ENCODE measurements around the gene PLEKHM2.

Gene PLEKHM2

DNA sequence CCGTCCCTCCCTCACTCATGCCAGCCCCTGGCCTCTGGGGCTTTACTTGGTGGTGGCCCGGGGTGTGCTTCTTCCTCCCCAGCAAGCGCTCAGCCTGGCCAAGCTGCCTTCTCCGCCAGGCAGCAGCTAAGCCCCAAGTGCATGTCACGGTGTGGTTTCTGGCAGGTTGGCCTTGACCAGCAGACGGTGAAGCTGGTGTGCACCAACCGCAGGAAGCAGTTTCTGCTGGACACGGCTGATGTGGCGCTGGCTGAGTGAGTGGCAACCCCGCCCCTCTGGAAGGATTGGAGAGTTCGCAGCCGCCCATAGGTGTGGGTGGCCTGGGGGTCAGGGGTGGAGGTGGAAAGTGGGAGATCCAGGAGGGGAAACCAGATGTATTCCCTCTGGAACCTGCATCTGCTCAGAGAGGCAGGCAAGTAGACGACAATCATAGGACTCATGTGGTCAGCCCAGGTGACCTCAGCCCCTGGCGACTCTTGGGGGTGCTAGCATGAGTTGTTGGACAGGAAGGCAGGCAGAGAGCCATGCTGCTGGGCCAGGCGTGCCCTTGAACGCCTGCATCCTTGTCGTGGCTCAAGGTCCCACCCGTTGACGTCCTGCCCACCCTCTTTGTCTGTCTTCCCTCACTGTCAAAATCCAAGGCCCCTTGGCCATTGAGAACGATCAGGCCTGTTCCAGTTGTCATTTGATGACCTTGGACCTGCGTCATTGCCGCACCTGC is 45.0 kb downstream of the PLEKHM2 start:
- DNase-seq = no peak

DNA sequence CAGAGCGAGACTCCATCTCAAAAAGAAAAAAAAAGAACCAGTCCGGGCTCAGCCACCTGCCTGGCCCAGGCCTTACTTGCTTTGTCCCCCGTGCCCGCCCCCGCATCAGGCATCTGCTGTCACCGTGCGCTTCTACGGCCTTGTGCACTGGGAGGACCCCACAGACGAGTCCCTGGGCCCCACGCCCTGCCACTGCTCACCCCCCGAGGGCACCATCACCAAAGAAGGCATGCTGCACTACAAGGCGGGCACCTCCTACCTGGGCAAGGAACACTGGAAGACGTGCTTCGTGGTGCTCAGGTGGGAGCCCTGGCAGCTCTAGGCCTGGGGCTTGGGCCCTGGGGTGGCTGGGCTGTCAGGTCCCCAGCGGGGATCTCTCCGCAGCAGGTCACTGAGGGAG is 46.3 kb downstream of the PLEKHM2 start:
- no peak for DNase-seq

DNA sequence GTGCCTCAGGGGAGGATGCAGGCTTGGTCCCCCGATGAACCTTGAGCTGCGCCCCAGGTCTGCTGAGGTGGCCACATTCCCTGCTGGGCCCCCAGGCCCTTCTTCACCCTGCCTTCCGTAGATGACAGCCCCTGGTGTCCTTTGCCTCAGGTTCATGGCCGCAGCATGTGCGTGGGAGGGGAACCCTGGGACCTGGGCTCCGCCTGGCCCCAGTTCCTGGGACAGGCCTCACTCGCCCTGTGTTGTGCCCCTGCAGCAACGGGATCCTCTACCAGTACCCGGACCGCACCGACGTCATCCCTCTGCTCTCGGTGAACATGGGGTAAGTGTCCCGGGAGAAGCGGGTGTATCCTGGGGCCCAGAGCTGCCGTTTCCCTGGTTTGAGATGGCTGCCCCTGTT is 46.8 kb downstream of the PLEKHM2 start:
- DNase-seq = no peak

DNA sequence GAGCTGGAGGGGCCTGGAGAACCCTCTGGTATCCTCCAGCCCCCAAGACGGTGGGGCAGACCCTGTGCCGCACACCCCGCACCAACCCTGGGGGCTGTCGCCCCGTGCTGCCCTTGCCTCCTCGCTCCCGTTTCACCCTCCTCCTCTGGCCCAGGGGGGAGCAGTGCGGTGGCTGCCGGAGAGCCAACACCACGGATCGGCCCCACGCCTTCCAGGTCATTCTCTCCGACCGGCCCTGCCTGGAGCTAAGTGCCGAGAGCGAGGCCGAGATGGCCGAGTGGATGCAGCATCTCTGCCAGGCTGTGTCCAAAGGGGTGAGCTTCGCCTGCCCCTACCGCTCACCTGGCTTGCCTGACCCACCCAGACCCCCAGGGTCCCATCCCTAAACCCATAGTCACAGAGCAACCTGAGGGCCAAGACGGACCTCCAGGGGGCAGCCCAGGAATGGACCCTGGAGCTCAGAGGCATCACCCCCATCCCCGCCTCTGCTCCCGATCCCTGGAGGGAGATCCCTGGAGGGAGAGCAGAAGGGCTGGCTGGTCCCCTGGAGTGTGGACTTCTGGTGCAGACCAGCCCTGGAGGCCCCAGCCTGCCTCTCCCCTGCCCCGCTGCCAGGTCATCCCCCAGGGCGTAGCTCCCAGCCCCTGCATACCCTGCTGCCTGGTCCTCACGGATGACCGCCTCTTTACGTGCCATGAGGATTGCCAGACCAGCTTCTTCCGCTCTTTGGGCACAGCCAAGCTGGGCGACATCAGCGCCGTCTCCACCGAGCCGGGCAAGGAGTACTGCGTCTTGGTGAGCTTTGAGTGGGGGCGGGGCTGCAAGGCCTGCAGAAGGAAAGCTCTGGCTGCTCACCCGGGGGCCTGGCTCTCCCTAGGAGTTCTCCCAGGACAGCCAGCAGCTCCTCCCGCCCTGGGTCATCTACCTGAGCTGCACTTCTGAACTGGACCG is 47.9 kb downstream of the PLEKHM2 start:
- no peak for DNase-seq

DNA sequence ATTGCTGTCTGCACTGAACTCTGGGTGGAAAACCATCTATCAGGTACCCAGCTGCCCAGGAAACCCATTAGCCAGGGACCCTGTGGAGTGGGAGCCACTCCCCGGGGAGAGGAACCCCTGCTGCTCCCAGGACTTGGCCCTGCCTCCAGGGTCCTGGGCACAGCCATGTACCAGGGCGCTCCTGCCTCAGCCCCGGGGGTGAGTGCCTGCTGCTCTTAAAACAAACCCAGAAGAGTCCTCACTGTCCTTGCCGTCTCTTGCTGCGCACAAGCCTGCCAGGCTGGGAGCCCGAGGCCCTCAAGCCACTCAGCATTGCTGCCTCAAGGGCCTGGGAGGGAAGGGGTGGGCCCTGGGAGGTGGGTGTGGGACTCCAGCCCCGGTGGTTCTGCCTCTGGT is 48.6 kb downstream of the PLEKHM2 start:
- DNase-seq = no peak

DNA sequence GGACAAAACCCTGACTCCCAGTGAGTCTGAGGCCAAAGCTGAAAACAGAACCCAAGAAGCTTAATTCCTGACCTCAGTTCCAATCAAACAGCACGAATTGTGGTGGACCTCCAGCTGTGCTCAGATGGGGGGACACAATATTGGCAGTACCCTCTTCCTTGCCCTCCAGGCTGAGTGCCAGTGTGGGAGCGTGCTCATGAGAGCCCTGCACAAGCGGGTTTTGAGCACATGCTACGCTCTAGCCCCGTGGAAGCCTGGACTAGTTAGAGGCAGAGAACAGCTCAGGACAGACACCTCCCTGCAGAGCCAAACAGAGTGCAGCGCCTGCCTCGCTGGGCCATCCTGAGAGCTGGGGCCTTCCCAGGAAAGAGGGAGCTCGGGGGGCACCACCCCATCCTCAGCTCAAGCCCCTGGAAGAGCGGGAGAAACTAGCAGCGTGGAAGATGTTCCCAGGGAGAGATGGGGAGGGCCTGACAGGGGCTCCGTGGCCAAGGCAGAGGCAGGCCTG is 49.2 kb downstream of the PLEKHM2 start:
- no peak for DNase-seq

DNA sequence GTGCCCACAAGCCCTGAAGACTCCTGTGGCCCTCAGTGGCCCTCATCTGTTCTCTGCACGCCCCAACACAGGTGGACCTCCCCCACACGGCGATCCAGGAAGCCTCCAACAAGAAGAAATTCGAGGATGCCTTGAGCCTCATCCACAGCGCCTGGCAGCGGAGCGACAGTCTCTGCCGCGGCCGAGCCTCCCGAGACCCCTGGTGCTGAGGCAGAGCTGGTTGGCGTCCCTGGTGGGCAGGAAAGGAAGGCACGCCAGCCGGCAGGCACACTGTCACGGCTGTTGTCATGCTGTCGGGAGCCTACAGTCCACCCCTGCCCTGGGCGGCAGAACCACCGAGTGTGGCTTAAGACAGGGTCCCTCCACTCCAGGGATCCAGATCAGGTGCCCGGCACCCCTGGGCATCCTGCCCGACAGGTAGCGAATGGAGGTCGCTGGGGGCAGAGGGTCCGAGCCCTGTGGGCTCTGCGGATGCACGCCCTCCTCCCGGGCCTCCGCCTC is 49.7 kb downstream of the PLEKHM2 start:
- DNase-seq = no peak

DNA sequence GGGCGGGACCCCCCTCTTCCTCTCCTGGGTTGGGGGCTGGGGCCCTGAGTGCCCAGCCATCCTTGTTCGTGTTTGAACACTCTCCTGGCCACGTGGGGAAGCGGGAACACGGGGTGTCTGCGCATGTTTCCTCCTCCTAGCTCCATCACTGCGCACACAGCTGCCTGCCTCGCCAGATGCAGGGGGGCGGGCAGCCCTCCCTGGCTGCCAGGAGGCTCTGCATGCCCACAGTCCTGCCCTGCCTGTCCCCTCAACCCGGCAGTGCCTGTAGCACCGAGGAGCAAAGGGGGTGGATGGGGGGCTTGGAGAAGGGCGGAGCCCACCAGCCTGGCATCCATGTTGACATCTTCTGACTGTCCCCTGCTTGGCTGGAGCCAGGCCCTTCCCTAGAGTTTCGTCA is 50.2 kb downstream of the PLEKHM2 start:
- DNase-seq = no peak

DNA sequence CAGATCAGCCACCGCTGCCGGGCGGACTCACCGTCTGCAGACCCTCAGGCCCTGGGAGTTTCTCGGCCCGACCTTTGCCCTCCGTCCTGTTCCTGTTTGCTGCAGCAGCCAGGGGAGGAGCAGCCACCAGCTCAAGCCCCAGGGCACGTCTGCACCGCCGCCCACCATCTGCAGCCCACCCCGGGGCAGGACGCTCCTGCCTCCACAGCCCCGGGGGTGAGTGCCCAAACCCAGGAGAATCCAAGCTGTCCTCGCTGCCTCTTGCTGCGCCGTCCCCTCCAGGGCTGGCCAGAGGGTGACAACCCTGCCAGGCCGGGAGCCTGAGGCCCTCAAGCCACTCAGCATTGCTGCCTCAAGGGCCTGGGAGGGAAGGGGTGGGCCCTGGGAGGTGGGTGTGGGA is 50.8 kb downstream of the PLEKHM2 start:
- no peak for DNase-seq

DNA sequence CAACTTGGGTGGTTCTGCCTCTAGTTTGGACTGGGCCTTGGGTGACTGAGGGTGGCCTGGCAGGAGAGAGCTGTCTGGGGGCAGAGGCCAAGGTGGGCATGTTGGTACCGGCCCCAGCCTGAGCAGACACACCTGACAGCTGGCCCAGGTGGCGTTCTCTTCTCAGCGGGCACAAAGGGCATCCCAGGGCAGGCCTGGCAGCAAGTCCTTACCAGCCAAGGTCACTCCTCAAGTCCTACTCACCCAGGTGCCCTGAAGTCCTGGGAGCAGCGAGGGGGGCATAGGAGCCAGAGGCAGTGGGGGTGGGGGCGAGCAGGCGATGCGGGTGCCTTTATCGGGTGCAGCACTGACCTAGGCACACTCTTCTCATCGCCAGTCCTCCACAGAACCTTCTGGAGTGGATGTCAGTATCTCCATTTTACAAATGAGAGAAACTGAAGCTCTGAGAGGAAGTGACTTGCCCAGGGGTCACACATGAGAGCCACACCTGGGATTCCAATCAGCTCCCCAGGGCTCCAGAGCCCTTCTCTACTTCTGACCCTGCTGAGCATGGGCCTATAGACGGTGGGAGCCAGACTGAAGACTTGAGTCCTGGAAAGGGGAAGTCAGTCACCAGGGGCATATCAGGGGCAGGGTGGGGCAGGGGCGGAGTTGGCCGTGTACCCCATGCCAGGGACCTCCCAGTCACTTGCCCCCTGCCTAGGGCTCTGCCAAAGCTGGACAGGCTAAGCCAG is 51.4 kb downstream of the PLEKHM2 start:
- no peak for DNase-seq

DNA sequence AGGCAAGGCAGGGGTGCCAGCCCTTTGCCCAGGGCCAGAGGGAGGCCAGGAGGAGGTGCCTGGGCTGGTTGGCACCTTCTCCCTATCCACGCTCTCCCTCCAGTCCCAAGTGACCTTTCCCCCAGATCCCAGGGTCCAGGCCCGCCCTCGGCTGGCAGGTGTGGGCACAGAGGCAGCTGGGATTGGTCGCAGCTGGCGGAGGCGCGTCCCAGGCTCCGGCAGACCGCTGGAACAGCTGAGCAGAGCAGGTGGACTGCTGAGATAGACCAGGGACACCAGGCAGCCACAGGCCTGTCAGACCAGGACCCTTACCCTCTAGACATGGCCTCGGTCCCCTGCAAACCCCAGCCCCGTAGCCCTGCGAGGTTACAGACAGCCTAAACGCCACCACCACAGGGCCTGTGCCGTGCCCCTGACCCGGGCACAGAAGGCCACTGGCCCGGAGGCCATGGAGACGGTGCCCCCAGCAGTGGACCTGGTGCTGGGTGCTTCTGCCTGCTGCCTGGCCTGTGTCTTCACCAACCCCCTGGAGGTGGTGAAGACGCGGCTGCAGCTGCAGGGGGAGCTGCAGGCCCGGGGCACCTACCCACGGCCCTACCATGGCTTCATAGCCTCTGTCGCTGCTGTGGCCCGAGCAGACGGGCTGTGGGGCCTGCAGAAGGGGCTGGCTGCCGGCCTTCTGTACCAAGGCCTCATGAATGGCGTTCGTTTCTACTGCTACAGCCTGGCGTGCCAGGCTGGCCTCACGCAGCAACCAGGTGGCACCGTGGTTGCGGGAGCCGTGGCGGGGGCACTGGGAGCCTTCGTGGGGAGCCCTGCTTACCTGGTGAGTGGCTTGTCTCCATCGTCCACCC is 52.1 kb downstream of the PLEKHM2 start, which contains the start of gene SLC25A34:
TSS of gene SLC25A34 (plus strand) at position 221 of the 854 bp plus-strand sequence. CDS start at position 449, 228 bp downstream.
- DNase-seq = no peak

DNA sequence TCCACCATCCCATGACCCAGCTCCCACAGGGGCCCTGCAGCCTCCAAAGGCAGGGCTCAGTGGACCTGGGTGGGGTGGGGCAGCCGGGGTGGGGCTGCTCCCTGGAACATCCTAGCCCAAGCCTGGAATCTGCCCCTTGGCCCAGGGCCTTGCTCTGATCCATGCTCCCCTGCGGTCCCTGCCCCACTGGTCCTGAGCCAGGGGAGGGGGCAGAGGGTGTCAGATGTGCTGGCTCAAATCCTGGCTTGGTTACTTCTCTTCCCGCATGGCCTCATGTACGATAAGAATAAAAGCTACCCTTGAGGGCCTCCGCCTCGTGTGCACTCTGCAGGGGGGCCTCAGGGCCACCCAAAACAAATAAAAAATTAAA is 52.8 kb downstream of the PLEKHM2 start:
- DNase-seq = no peak

DNA sequence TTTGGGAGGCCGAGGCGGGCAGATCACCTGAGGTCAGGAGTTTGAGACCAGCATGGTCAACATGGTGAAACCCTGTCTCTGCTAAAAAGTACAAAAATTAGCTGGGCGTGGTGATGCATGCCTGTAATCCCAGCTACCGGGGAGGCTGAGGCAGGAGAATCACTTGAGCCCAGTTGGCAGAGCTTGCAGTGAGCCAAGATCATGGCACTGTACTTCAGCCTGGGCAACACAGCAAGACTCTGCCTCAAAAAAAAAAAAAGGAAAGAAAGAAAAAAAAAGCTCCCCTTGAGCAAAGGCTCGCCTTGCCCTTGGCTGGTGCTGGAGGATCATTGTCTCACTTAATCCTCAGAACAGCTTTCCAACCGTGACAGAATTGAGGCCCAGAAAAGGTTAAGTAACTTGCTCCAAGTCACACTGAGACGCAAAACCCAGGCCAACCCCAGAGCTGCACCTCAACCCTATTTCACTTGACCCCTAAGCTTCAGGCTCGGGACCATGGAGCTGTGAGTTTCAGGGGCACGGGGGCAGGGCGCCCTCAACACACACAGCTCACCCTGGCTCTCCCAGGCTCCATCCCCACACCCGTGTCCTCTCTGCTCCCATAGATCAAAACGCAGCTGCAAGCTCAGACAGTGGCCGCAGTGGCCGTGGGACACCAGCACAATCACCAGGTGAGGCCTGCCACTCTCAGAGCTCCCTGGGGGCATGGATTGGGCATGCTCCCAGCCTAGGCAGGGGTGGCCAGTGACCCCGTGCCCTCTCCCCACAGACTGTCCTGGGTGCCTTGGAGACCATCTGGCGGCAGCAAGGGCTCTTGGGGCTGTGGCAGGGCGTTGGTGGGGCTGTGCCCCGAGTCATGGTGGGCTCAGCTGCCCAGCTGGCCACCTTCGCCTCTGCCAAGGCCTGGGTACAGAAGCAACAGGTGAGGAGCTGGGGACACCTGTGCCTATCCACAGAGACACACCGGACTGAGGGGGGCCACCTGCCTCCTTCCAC is 53.5 kb downstream of the PLEKHM2 start:
- no peak for DNase-seq

DNA sequence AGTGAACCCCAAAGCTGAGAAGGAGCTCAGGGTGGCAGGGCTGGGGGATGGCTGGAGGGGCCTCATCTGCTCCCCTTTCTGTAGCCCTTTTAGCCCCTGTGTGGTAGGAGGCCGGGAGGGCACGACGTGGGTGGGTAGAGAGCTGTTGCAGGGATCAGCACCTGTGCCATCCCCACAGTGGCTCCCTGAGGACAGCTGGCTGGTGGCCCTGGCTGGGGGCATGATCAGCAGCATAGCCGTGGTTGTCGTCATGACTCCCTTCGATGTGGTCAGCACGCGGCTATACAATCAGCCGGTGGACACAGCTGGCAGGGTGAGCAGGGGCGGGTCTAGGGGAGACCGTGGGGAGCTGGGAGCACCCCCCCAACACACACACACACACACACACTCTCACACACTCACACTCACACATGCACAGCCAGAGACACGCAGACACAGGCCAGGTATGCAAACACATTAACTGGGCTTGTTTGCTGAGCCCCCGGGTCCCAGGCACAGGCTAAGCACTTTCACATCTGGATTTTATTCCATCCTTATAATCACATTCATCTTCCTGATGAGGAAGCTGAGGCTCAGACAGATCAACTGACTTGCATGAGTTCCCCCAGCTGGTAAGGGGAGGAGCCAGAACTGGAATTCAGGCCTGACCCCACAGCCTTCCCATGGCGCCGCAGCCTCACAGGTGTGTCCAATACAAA is 54.4 kb downstream of the PLEKHM2 start:
- DNase-seq = no peak

DNA sequence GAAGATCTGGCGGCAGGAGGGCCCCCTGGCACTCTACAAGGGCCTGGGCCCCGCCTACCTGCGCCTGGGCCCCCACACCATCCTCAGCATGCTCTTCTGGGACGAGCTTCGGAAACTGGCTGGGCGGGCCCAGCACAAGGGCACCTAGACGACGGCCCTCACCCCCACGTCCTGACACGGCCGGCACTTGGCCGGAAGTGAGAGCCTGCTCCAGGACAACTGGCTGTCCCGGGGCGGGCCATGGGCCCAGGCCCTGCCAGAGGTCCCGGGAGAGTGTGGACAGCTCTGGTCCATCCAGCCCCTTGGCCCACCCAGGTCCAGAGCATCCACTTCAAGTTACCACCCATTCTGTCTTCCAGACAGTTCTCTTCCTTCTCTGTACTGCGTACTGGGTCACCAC is 55.1 kb downstream of the PLEKHM2 start:
- no peak for DNase-seq

DNA sequence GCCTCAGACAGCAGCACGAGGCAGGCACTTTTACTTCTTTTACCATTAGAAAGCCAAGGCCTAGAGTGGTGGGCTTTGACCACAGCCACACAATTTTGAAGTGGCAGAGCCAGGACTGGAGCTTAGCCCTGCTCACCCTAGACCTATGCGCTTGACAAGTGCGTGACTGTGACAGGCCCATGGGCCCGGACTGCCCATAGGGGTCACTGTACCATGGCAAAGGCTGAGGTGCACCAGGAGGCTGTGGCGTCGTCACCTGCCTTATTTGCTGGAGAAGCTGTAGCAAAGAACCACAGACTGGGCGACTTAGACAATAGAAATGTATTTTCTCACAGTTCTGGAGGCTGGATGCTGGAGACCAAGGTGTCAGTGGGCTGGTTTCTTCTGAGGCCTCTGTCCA is 55.6 kb downstream of the PLEKHM2 start:
- DNase-seq = no peak

DNA sequence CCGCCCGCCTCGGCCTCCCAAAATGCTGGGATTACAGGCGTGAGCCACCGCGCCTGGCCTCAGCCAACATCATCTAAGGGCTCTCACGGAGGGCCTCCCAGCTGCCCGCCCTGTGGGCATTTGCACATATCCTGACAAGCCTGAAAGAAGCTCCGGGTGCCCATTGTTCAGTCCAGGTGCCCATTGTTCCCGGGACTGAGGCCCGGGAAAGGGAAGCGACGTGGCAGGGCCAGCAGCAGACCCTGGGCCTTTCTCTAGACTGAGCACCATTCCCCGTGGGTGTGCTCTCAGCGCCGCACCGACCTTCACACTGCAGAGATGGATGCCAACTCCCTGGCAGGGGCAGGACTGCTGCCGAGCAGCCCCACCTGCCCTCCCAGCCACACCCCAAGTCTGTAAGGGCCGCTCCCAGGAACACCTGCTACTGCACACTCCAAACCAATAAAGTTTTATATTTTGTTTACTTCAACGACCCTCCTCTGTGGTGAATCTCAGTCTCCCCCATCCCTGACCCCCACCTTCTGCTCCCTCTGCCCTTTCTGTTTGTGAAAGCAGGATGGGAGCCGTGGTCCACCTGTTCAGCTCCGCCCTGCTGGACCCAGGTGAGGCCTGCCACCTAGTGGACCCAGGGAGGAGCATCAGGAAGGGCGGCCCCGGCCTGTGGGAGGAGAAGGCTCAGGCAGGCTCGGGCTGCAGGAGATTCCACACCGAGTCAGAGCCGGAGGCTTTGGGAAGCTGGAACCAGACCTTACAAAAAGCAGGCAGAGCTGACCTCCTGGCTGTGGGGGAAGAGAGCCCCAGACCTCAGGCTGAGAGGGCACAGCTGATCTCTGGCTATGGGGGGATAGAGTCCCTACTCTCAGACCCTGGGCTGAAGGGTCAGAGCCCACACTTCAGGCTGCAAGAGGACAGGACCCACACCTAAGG is 57.1 kb downstream of the PLEKHM2 start:
- peak; percentile 65 for DNase-seq

DNA sequence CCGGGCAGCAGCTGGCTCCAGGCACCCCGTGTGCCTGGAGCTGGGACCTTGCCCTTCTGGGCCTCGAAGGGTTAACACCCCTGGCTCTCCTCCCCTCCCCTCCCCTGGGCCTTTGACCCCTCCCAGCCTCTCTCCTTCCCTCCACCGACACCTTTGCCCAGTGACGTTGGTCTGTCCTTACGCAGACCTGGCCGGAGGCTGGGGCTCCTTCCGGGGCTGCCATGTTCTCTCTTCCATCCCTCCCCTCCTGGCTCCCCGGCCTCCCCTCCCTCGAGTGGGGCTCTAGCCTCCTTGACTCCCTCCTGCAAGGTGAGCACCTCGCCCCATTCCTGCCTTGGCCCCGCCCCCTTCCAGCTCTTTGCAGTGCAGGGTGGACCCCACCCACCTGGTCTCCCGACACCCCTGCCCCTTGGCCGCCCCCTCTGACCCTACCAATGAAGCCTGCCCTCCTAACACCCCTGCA is 58.2 kb downstream of the PLEKHM2 start, which contains the start of gene TMEM82:
TSS of gene TMEM82 (plus strand) at position 161 of the 463 bp plus-strand sequence. CDS start at position 222, 61 bp downstream.
- no peak for DNase-seq
